HL-60 (cell line): Measurements from ENCODE around the gene HSDL2.

Experiments used
- CTCF ChIP-seq: IDR thresholded peaks from one replicate; pipeline ENCODE4 v1.5.1; 2011; ENCODE audit warnings: low read length, control low read depth, inconsistent platforms; ENCODE audit not compliant: insufficient read depth
- REST ChIP-seq: IDR thresholded peaks from 2 replicates; pipeline ENCODE4 v1.6.1; 2012; ENCODE audit warnings: low read depth; ENCODE audit not compliant: insufficient replicate concordance

GRCh38 chr9:112505086-112505485, 125.2 kb downstream of the HSDL2 start:
- no peak for TF ChIP-seq CTCF
- TF ChIP-seq REST, result no peak
